HFFc6 (cell line): ENCODE measurements around the gene NCBP1. TPM values are rescaled to one million over a fixed set of nuclear protein-coding genes. Genes with fewer than 3 reads are reported as not detected.

Experiments used
- DNase-seq: peaks from one replicate; pipeline ENCODE4 v3.0.0-alpha.2; 2018
- H3K27ac Mint-ChIP-seq: 2 replicates; pipeline ENCODE4 v1.8.0; 2020; ENCODE audit warnings: mild to moderate bottlenecking, mixed read lengths
- H3K27me3 Mint-ChIP-seq: 2 replicates; pipeline ENCODE4 v1.8.0; 2021; ENCODE audit warnings: mild to moderate bottlenecking, moderate library complexity, mixed read lengths; ENCODE audit not compliant: insufficient read depth
- H3K36me3 Mint-ChIP-seq: 2 replicates; pipeline ENCODE4 v1.8.0; 2021; ENCODE audit warnings: low read depth, mixed read lengths
- H3K4me1 Mint-ChIP-seq: 2 replicates; pipeline ENCODE4 v1.8.0; 2020; ENCODE audit warnings: low read depth, mixed read lengths
- H3K4me3 Mint-ChIP-seq: 2 replicates; pipeline ENCODE4 v1.8.0; 2020; ENCODE audit warnings: mild to moderate bottlenecking, moderate library complexity, mixed read lengths
- H3K9me3 Mint-ChIP-seq: 2 replicates; pipeline ENCODE4 v1.8.0; 2020; ENCODE audit warnings: mild to moderate bottlenecking, mixed read lengths
- CTCF ChIP-seq: fragments of 200-600 bp; sonication (generic); IDR thresholded peaks from 2 replicates; pipeline ENCODE4 v1.5.0; 2021; ENCODE audit warnings: antibody characterized with exemption, mild to moderate bottlenecking
- total RNA-seq, 6 experiments: library from RNA; stranded (reverse); fragmentation: NEBNext Ultra II Directional; extraction: Animal tissue kit (Norgen Biotek cat#: 25700); gene quantifications; 2 replicates in 1 of 6; 3 replicates in 5 of 6; pipeline ENCODE4 v1.2.3, GENCODE V29; 2021

Gene NCBP1
- total RNA-seq, 6 experiments from 2014 or later = 36.5 to 46.3 (median 41.2) TPM

DNA sequence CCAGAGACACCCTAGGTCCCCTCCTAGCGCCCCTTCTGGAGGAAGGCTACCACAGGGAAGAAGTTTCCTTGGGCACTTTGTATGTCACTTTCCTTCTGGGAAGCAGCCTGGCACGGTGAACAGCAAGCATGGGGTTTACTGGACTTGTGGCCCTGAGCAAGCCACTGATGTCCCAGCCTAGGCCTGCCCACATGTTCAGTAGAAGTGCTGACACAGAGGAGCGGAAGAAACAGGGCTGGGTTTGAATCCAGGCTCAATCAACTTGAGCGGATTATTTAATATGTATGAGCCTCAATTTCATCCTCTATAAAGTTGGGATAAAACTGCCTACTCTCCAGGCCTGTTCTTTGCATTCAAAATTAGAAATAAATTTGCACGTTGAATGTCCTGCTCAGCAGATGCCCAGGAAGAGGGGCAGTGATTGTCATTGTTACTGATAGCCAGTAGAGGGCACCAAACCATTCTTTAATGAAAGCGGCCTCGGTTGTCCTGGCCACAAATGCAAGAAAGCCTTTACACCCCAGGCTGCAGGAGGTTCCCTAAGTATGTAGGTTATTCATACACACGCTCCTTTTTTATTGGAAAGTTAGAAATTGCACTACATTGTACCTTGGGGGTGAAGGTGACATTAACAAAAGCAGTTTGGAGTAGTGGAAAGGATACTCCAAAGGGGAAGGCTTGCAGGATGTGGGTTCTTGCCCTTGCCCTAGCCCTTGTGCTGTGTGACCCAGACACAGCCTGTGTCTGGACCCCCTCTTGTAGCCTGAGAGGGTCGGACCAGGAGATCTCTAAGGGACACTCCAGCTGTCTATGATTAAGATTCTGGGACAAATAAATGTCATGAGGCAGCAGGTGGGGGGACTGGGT, 77.0 kb downstream of the NCBP1 start:
- Mint-ChIP-seq H3K9me3 (0 out of 2 replicates have a peak, but pooled peaks cover 9% of the 10 kb centered on the region), H3K4me1 (peaks cover 64% of the 10 kb centered on the region), H3K4me3 (no peak overlapping the region), H3K27me3 (peaks cover 2% of the 10 kb centered on the region; the same call in 1 of the 2 replicates), H3K27ac (peak overlapping the region; percentile 42; the same call in 1 of the 2 replicates), H3K36me3 (peaks cover 11% of the 10 kb centered on the region)
- peak; percentile 75 for DNase-seq
- TF ChIP-seq CTCF = peak; percentile 96

GRCh38 chr9:97711223-97711626, 77.6 kb downstream of the NCBP1 start:
- Mint-ChIP-seq H3K36me3 (peaks cover 9% of the 10 kb centered on the region), H3K27me3 (peaks cover 2% of the 10 kb centered on the region; the same call in 1 of the 2 replicates), H3K9me3 (0 out of 2 replicates have a peak, but pooled peaks cover 9% of the 10 kb centered on the region), H3K27ac (no peak overlapping the region), H3K4me3 (no peak overlapping the region), H3K4me1 (peaks cover 58% of the 10 kb centered on the region)
- DNase-seq = no peak
- TF ChIP-seq CTCF = no peak

DNA sequence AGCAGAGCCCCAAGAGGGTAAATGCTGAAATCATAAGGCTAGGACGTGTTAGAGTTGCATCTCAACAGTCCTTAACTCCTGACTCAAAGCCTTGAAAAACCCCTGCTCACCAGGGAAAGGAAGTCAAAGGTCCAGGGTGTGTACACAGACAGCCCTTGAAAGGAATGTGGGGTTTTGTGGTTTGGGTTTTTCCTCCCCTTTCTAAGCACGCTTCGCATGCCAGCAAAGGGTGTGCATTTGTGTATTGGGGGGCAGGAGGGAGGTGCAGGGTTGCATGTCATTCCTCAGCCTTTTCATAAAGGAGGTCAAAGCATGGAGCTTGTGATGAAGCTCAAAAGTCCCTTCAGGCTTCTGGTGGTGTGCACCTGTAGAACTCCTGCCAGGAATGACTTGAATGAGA, 80.8 kb downstream of the NCBP1 start:
- peaks cover 50% of the 10 kb centered on the region for H3K4me1 Mint-ChIP-seq
- peak; percentile 90 for DNase-seq
- H3K4me3 Mint-ChIP-seq = peak overlapping the region; percentile 44; the same call in 1 of the 2 replicates
- TF ChIP-seq CTCF = no peak
- H3K9me3 Mint-ChIP-seq = no peaks in the 10 kb centered on the region
- H3K36me3 Mint-ChIP-seq = no peaks in the 10 kb centered on the region
- peak overlapping the region; percentile 88 for H3K27ac Mint-ChIP-seq
- H3K27me3 Mint-ChIP-seq = no peaks in the 10 kb centered on the region

DNA sequence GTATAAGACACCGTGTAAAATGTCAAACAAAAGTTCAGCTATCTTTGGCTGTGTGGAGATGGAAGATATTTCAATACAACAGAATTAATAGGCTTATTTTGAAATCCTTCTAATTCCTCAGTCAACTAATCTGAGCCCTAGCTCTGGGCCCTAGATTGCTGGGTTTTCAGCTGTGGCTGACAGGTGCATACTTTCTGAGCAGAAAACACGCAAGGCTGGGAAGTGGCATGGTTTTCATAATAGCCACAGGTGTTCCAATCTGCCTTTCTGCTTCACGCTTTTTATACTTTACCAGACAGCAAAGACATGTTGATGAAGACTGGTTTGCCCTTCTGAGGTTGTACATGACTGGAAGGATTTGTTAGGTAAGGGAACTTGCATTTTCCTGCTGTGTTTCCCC, 84.2 kb downstream of the NCBP1 start:
- no peak for TF ChIP-seq CTCF
- no peak overlapping the region for H3K27ac Mint-ChIP-seq
- H3K9me3 Mint-ChIP-seq = peaks cover 6% of the 10 kb centered on the region; the same call in 1 of the 2 replicates
- peaks cover 6% of the 10 kb centered on the region for H3K36me3 Mint-ChIP-seq
- H3K4me3 Mint-ChIP-seq = no peak overlapping the region
- no peak for DNase-seq
- peaks cover 55% of the 10 kb centered on the region for H3K4me1 Mint-ChIP-seq
- H3K27me3 Mint-ChIP-seq = no peaks in the 10 kb centered on the region

GRCh38 chr9:97721396-97721795, 87.8 kb downstream of the NCBP1 start:
- H3K9me3 Mint-ChIP-seq = peaks cover 6% of the 10 kb centered on the region; the same call in 1 of the 2 replicates
- H3K27me3 Mint-ChIP-seq = no peaks in the 10 kb centered on the region
- DNase-seq = peak; percentile 35
- H3K27ac Mint-ChIP-seq = no peak overlapping the region
- H3K36me3 Mint-ChIP-seq = peaks cover 6% of the 10 kb centered on the region
- H3K4me1 Mint-ChIP-seq = peaks cover 39% of the 10 kb centered on the region
- peak; percentile 7; the same call in 1 of the 2 replicates for TF ChIP-seq CTCF
- no peak overlapping the region for H3K4me3 Mint-ChIP-seq
